Neural crest cell (in vitro differentiated cells): ENCODE data around the gene SCN2A. TPM values are rescaled to one million over a fixed set of nuclear protein-coding genes. Genes with fewer than 3 reads are reported as not detected.
A peak's percentile ranks its signal among the peaks of the same experiment; 100 is the strongest.

Source experiments
- DNase-seq: peaks from one replicate; pipeline ENCODE4 v3.0.0; 2021; ENCODE audit warnings: low read depth, mixed read lengths, low spot score
- H3K27ac Mint-ChIP-seq: one replicate; pipeline ENCODE4 v1.8.0; 2021; ENCODE audit warnings: mild to moderate bottlenecking, mixed read lengths; ENCODE audit not compliant: unreplicated experiment
- H3K27me3 Mint-ChIP-seq: 2 replicates; pipeline ENCODE4 v1.8.0; 2021; ENCODE audit warnings: low read depth, mild to moderate bottlenecking, mixed read lengths
- H3K36me3 Mint-ChIP-seq: 2 replicates; pipeline ENCODE4 v1.8.0; 2021; ENCODE audit warnings: low read depth, mild to moderate bottlenecking, mixed read lengths
- H3K4me1 Mint-ChIP-seq: 2 replicates; pipeline ENCODE4 v1.8.0; 2021; ENCODE audit warnings: mixed read lengths
- H3K4me3 Mint-ChIP-seq: one replicate; pipeline ENCODE4 v1.8.0; 2021; ENCODE audit warnings: mild to moderate bottlenecking, mixed read lengths
- H3K9me3 Mint-ChIP-seq: 2 replicates; pipeline ENCODE4 v1.8.0; 2021; ENCODE audit warnings: mixed read lengths
- CTCF ChIP-seq: fragments of 200-600 bp; sonication (generic); conservative IDR thresholded peaks from 2 replicates; pipeline ENCODE4 v1.5.0; 2021; ENCODE audit warnings: antibody characterized with exemption, mild to moderate bottlenecking
- total RNA-seq: library from RNA; stranded (reverse); gene quantifications from 2 replicates; pipeline ENCODE4 v1.2.1, GENCODE V29; 2021

Gene SCN2A
- total RNA-seq, 1 donor from 2014 or later, result 0.47 TPM

- H3K9me3 Mint-ChIP-seq, result no peaks in the 10 kb centered on the region
- DNase-seq, result no peak
- H3K4me3 Mint-ChIP-seq, result no peak overlapping the region
- H3K36me3 Mint-ChIP-seq, result no peaks in the 10 kb centered on the region
- H3K27ac Mint-ChIP-seq, result no peak overlapping the region
- H3K27me3 Mint-ChIP-seq, result no peaks in the 10 kb centered on the region
- peaks cover 7% of the 10 kb centered on the region for H3K4me1 Mint-ChIP-seq
- TF ChIP-seq CTCF, result no peak
Measured at GRCh38 chr2:165281387-165281786, 42.2 kb downstream of the SCN2A start.

- H3K4me1 Mint-ChIP-seq, result peaks cover 7% of the 10 kb centered on the region
- DNase-seq, result no peak
- no peak for TF ChIP-seq CTCF
- no peak overlapping the region for H3K4me3 Mint-ChIP-seq
- no peaks in the 10 kb centered on the region for H3K36me3 Mint-ChIP-seq
- H3K27ac Mint-ChIP-seq, result no peak overlapping the region
- no peaks in the 10 kb centered on the region for H3K27me3 Mint-ChIP-seq
- no peaks in the 10 kb centered on the region for H3K9me3 Mint-ChIP-seq
Measured at GRCh38 chr2:165283342-165283741, 44.1 kb downstream of the SCN2A start.

GRCh38 chr2:165287094-165287778, 48.0 kb downstream of the SCN2A start:
- Mint-ChIP-seq H3K4me1 (peaks cover 7% of the 10 kb centered on the region), H3K36me3 (no peaks in the 10 kb centered on the region), H3K9me3 (no peaks in the 10 kb centered on the region), H3K27me3 (no peaks in the 10 kb centered on the region), H3K4me3 (no peak overlapping the region), H3K27ac (no peak overlapping the region)
- no peak for TF ChIP-seq CTCF
- no peak for DNase-seq

- no peak for TF ChIP-seq CTCF
- Mint-ChIP-seq H3K9me3 (no peaks in the 10 kb centered on the region), H3K4me1 (peaks cover 8% of the 10 kb centered on the region), H3K27ac (no peak overlapping the region), H3K36me3 (no peaks in the 10 kb centered on the region), H3K4me3 (no peak overlapping the region), H3K27me3 (no peaks in the 10 kb centered on the region)
- no peak for DNase-seq
Measured at GRCh38 chr2:165289069-165289468, 49.9 kb downstream of the SCN2A start.

- TF ChIP-seq CTCF, result peak; percentile 86
- no peak overlapping the region for H3K27ac Mint-ChIP-seq
- H3K4me3 Mint-ChIP-seq, result peak overlapping the region; percentile 49
- no peaks in the 10 kb centered on the region for H3K27me3 Mint-ChIP-seq
- no peaks in the 10 kb centered on the region for H3K36me3 Mint-ChIP-seq
- H3K4me1 Mint-ChIP-seq, result peaks cover 3% of the 10 kb centered on the region
- no peaks in the 10 kb centered on the region for H3K9me3 Mint-ChIP-seq
- DNase-seq, result peak; percentile 41
Measured at GRCh38 chr2:165293440-165294420, 54.5 kb downstream of the SCN2A start.
